Stimulated activated CD4-positive, alpha-beta T cell treated with anti-CD3 and anti-CD28 coated beads, Interleukin-1b, Interleukin-23, amount 100 ng/mL, for 48 hours (primary cell): ENCODE results near the gene SPTBN5.

Experiments
- DNase-seq: peaks from one replicate; pipeline ENCODE4 v3.0.0-alpha.2; 2020

The SPTBN5 gene

DNA sequence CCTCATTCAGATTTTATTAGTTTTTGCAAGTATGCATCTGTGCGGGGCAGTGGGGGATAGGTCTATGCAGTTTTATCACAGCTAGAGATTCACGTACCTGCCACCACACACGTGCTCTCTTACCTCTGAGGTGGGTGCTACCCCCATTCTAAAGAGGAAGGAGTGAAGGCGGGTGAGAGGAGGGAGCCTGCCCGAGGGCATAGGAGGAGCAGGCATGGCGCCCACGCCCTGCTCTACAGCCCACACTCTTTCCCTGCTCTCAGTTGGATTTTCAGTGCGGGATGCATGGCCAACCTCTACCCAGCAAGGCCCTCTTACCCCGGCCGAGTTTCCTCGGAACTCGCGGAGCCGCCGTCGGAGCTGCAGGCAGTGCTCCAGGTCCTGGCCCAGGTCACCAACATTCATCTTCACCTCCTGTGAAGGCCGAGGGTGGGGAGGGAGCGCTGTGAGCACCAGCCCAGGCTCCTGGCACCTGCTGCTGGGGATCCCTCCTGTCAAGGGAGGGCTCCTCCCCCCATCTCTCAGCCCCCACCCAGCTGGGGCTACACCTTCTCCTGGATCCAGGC is 28.3 kb downstream of the SPTBN5 start:
- DNase-seq = no peak

- no peak for DNase-seq
These were observed 31.2 kb downstream of the SPTBN5 start for GRCh38 chr15:41862515-41863116.

DNA sequence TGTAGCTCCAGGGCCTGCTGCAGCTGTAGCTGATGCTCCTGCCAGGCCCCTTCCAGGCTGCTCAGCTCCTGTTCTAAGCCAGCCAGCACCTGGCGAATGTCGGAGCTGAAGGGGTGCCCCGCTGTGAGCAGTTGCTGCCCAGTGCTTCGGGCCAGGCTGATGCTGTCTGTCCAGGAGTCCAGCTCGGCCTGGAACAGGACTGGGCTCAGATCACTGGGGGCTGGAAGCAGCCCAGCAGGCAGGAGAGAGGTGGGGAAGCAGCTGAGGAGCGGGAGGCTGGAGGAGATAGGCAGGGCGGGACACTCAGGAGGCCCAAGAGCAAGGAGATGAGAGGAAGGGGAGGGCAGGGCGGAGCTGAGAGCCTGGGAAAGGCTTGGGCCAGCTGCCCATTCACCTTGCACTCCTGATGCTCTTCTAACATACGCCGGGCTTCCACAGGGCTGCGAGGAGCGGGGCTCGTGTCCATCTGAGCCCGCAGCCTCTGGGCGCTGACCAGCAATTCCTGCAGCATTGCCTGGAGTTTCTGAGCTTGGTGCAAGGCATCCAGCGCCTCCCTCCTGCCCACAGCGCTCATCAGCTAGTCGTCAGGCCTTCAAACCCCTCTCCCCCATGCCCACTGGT is 32.0 kb downstream of the SPTBN5 start:
- no peak for DNase-seq

DNA sequence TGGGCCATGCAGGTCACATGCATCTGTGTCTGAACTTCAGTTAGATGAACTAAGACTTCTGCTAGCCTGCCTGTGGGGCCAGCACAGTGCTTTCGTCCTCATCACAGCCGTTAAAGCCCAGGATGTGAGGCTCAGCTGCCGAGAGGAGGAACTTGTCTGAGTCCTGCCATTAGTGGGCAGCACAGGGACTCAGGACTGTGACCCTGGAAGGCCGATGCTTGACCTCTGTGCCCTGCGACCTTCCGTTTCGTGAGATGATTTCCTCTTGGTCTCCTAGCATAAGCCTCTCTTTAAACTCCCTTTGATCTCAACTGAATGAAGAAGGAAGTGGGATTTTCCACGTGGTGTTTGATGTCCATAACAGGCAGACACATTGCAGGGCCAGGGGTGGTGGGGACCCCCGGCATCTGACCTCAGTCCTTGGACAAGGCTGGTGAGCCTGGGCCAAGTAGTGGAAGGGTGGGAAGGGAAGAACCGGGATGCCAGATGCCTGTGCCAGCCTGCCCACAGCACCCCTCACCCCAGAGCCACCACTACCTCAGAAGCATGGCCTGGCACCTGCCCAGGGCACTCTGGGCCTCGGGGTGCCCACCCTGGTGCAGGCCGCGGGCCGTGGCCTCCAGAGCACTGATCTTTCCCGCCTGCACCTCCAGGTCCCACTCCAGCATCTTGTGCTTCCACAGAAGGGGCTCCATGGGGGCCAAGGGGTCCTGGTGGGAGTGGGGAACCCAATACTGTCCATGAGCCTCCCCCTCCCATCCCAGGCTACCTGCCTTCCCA is 33.6 kb downstream of the SPTBN5 start:
- no peak for DNase-seq

- DNase-seq = no peak
These were observed 35.1 kb downstream of the SPTBN5 start for GRCh38 chr15:41858756-41859155.

- no peak for DNase-seq
These were observed 36.5 kb downstream of the SPTBN5 start for GRCh38 chr15:41857316-41857715.

- no peak for DNase-seq
These were observed 37.1 kb downstream of the SPTBN5 start for GRCh38 chr15:41856716-41857115.

DNA sequence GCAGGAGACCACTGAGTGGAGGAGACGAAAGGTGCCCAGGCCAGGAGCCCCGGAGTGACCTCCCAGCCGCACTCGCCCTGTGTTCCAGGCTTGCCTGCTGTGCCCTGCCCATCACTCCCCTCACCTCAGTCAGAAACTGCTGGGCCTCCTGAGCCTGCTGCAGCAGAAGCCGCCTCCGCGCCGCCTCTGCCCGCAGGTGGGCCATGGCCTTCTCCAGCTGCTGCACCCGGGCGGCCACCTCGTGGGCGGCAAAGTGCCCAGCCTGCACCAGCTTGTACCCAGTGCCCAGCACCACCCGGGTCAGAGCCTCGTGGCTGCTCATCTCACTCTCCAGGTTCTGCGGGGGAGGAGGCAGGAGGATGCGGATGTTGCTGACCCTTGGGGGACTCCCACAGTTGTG is 37.6 kb downstream of the SPTBN5 start:
- DNase-seq = no peak

DNA sequence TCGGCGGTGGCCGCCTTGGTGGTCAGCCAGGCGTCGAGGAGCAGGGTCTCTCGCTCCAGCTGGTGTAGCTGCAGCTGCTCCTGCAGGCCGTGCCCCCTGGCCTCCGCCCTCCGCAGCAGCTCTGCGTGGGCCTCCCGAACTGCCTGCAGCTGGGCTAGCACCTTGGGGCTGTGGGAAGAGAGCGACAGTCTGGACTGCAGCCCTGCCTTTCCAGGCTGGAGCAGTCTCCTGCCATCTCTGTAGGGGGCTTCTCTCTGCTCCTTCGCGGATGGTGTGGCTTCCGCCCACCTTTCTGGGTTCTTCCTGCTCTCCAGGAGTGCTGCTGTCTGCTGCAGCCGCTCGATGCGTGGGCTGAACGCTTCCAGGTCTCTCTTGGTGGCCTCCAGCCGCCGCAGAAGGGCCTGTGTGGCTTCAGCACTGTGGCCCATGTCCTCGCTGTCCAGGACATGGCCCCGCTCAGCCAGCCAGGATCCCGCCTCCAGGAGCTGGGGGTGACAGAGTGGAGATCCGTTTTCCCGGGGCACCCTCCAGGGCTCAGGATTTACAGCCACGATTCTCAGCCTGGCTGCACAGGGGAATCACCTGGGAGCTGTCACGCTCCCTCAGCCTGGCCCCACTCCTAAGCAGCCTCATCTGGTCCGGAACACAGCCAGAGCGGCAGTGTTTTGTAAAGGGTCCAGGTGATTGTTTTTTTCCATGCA is 38.4 kb downstream of the SPTBN5 start:
- no peak for DNase-seq

DNA sequence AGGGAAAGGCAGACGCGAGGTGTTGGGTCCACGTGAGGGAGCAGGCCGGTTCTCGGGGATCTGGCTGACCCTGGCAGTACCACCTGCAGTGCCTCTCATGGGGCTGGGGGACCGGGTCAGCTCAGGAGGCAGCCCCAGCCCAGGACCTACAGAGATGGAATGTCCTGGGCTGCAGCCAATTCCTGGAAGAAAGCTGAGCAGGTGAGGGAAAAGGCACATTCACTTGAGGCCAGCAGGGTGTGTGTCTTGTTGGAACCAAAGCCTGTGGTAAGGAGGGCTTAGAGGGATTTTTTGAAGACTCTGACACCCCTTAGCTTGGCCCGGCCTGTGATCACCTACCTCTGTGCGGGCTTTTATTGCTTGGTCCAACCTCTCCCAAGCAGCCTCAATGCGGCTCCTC is 39.4 kb downstream of the SPTBN5 start:
- DNase-seq = no peak

DNA sequence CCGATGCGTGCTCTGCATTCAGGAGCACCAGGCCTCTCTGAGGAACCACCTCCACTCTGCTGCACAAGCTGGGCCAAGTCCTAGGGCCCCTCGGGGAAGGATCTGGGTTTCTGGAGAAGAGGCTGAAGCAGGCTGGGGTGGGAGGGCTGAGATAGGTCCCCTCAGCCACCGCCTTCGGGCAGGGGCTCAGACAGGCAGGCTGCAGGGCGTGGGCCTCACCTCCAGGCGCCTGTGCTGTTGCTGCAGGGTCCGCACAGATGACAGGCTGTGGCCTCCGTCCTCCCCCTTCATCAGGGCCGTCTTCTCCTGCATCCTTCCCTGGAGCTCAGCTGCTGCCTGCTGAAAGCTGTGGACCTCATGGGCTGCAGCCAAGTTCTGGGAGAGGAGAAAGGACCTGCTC is 40.0 kb downstream of the SPTBN5 start:
- DNase-seq = no peak

DNA sequence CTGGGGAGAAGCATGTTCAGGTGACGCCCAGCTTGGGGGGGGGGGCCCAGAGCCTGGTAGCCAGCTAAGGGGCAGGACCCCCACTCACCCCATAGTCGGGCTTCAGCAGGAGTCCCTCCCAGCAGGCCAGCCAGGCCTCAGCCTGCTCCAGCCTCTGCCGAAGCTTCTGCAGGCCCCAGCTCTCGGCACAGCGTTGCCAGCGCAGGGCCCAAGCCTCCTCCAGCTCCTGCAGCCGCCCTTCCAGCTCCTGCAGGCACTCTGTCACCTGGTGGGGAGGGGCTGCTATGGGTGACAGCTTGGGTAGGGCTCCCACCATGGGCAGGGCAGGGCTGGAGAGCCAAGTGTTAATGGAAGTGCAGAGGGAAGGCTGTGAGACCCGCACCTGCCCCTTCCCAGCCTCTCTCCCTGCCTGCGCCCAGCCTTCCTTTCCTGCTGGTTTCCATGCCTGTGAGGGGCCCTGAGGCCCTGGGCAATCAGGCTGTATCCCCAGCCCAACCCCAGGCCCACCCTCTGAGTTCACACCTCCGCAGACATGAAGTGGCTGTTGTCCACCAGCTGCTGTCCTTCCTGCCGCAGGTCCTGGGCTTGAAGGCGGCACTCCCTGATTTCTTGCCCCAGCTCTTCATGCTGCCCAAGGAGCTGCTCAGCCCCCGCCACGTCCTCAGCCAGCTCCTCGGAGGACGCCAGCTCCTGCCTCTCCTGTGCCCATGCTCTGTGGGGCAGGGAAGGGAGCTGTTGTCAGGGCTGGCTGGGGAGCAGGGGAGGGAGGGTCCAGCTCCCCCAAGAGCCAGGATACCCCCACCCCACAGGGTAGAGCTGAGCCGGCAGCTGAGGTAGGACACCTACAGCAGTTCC is 40.9 kb downstream of the SPTBN5 start:
- DNase-seq = no peak

GRCh38 chr15:41851755-41852370 is 42.0 kb downstream of the SPTBN5 start:
- DNase-seq = no peak

DNA sequence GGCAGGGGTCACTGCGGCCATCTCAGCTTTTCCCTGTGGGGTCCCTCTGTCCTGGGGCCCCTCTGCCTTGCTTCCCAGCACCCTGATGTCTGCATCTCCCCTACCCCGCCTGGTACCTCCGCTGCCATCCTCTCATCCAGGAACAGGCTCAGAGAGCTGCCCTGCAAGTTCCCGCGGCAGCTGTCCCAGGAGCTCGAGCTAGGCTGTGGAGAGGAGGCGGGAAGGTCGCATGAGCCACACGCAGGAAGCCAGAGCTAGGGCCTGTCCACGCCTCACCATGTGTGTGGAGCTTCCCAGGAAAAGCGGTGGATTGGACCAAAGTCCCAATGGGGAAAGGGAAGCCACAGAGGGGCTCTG is 42.7 kb downstream of the SPTBN5 start:
- no peak for DNase-seq

DNA sequence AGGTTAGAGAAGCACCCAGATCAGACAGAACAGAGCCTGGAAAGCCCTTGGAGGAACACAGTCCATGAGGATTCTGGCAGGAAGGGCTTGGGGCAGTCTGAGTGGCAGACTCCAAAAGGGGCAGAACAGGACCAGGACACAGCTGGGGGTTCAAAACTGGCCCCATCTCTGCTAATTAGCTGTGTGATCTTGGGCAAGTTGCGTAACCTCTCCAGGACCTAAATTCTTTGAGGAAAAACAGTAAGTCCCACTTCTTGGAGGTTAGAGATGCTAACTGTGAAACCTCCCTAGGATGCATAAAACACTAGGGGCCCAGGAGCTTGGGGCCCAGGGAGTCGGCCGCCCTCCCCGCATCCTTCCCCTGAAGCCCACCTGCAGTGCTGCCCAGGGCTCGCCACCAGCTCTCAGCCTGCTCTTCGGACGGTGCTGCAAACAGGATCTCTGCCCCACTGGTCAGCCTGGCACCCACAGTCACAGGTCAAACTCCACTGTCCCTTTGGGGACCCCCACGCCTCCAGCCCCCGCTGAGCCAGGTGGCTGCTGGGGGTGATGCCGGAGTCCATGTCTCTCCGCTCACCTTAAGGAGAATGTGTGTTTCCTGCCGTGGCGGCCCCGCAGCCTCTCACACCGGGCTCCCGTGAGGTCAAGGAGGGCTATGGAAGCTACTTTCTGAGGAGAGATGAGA is 43.2 kb downstream of the SPTBN5 start:
- no peak for DNase-seq

DNA sequence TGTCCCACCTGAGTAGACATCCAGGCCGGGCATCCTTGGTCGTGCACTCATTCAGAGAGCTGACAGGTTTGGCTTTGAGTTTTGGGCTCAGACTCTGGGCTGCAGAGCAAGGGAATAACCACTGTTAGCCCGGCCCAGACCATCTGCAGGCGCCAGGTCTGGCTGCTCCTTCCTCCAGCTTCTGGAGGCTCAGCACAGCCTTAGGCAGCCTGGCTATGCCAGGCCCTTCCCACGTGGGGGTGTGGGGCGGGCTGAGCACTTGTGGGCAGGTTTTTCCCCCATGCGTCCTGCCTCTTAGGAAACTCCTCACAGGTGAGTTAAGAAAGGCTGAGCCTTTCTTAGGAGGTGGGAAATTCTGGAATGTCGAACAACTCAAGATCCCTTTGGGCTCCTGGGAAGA is 44.0 kb downstream of the SPTBN5 start:
- DNase-seq = no peak

DNA sequence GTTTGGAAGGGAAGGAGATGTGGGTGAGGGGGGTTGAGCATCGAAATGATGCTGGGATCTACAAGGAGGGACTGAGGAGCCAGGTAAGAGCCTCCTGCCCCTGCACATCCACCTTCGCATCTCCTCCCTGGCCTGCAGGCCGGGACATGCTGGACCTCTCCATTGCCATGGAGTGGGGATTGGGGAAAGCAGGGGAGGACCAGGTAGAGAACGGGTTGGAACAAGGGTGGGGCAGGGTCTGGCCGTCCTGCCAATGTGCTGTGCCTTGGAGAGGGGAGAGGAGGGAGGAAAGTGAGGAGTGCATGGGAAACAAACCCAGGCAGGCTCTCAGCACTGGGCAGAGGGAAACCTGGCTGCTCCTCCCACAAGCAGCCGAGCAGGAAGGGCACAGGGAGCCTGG is 44.6 kb downstream of the SPTBN5 start:
- DNase-seq = no peak

DNA sequence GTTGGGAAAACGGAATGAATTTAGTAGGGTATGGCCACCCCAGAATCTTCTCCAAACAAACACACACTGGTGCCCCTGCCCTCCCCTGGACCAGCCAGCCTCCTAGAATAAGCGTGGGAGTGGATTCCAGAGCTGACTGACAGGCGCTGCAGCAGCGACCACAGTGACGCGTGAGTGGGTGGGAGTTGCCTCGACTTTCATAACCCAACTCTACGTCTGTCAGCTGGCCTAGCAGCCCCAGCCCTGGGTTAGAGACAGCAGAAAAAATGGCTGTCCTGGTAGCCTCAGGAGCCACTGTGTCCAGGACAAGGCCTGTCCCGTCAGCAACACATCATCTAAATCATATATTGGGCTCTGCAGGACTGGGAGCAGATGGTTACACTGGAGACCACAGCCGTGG is 45.2 kb downstream of the SPTBN5 start:
- peak; percentile 64 for DNase-seq

GRCh38 chr15:41847981-41848380 is 45.9 kb downstream of the SPTBN5 start:
- DNase-seq = no peak

DNA sequence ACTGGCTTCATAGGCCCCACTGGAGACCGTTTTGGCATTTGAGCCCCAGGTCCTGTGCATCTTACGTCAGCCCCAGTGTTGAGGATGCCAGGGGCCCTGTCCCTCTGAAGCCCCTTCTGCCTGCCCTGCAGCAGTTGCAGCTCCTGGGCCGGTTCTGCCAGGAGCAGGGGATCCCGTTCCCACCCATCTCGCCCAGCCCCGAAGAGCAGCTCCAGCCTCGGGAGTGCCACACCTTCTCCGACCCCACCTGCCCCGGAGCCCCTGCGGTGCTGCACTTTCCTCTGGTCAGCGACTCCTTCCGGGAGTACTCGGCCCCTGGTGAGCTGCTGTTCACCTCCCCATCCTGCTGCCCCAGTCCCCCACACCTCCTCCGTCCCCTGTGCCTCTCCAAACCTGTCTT is 46.6 kb downstream of the SPTBN5 start:
- DNase-seq = no peak

- no peak for DNase-seq
These were observed 49.0 kb downstream of the SPTBN5 start for GRCh38 chr15:41844814-41845213.
